Testis (tissue), 2 donors: ENCODE data around the gene ZFP57.

Source experiments
- POLR2A ChIP-seq: fragments of 450-650 bp; IDR thresholded peaks from one replicate; pipeline ENCODE4 v1.6.1; 2017; ENCODE audit warnings: antibody characterized with exemption, mild to moderate bottlenecking, moderate library complexity
- TF ChIP-seq, protein P1 (sequence below), 3 experiments: fragments of 450-650 bp in 2 of 3; fragments of 200-600 bp in 1 of 3; sonication (generic) in 1 of 3; IDR thresholded peaks; one replicate each; pipeline ENCODE4 v1.5.1; 2016 to 2019; ENCODE audit warnings: antibody characterized with exemption in 3 of 3, mild to moderate bottlenecking in 2 of 3, moderate library complexity in 1 of 3

DNA sequence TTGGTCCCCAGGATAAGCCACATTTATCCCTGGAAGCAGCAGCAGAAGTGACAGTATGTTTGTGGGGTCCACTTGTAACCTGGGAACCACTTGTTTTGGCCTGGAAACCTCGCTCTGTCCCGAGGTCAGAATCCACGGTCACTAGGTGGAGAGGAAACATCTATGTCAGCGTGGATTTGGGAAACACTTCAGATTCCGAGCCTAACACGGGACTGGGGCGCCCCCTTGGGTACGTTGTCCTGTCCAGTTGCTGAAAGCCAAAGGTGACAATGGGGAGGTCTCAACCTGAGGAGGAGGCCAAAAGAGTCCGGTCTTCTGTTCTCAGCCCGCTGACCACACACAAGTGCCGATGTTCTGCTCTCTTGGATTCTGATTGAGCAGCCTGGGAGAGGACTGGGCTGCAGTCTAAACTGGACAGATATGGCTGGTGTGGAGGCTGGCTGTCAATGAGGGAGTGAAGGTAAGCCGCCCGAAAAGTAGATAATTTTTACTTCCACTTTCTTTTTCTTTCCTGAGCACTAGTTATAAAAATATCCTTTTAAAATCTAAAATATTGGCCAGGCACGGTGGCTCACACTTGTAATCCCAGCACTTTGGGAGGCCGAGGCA, 4.9 kb upstream of the ZFP57 start:
- TF ChIP-seq, protein P1, sequence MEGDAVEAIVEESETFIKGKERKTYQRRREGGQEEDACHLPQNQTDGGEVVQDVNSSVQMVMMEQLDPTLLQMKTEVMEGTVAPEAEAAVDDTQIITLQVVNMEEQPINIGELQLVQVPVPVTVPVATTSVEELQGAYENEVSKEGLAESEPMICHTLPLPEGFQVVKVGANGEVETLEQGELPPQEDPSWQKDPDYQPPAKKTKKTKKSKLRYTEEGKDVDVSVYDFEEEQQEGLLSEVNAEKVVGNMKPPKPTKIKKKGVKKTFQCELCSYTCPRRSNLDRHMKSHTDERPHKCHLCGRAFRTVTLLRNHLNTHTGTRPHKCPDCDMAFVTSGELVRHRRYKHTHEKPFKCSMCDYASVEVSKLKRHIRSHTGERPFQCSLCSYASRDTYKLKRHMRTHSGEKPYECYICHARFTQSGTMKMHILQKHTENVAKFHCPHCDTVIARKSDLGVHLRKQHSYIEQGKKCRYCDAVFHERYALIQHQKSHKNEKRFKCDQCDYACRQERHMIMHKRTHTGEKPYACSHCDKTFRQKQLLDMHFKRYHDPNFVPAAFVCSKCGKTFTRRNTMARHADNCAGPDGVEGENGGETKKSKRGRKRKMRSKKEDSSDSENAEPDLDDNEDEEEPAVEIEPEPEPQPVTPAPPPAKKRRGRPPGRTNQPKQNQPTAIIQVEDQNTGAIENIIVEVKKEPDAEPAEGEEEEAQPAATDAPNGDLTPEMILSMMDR (IDR thresholded peaks at IDR 0.05): no peak
- no peak for TF ChIP-seq POLR2A
